Activated T-cell treated with anti-CD3 and anti-CD28 coated beads, Interleukin-2, amount 50 U/mL, for 48 hours (primary cell): ENCODE results near the gene GOLGA8S.
"Not testable (repeated sequence)": the region's sequence is repeated elsewhere in the genome, so short reads cannot be mapped to it uniquely, and the experiment has no call there.

Source experiments
- DNase-seq, 2 experiments: peaks; one replicate each; pipeline ENCODE4 v3.0.0-alpha.2; 2020

GOLGA8S gene

GRCh38 chr15:23354448-23354847, at the start of gene GOLGA8S:
GOLGA8S (plus strand) TSS chr15:23354748; CDS start chr15:23354810, 62 bp downstream.
- not testable (repeated sequence) for DNase-seq

GRCh38 chr15:23304805-23305204, 49.7 kb upstream of the GOLGA8S start:
- DNase-seq, result not testable (repeated sequence)

- not testable (repeated sequence) for DNase-seq
These were observed 48.6 kb upstream of the GOLGA8S start for GRCh38 chr15:23305921-23306320.

- not testable (repeated sequence) for DNase-seq
These were observed 43.3 kb upstream of the GOLGA8S start for GRCh38 chr15:23311233-23311632.

- not testable (repeated sequence) for DNase-seq
These were observed 20.5 kb upstream of the GOLGA8S start, which contains the start of gene GOLGA6L26 for GRCh38 chr15:23334096-23334495. GOLGA6L26 (minus strand) TSS chr15:23334196; CDS start chr15:23334135, 61 bp downstream.

- not testable (repeated sequence) for DNase-seq
These were observed 8.1 kb downstream of the GOLGA8S start for GRCh38 chr15:23362622-23363021.

- DNase-seq, result not testable (repeated sequence)
These were observed 9.7 kb downstream of the GOLGA8S start for GRCh38 chr15:23364261-23364660.

GRCh38 chr15:23370578-23370977, 16.0 kb downstream of the GOLGA8S start:
- DNase-seq, result no peak

- DNase-seq, result not testable (repeated sequence)
These were observed 16.6 kb downstream of the GOLGA8S start for GRCh38 chr15:23371134-23371533.

- DNase-seq, result not testable (repeated sequence)
These were observed 17.3 kb downstream of the GOLGA8S start for GRCh38 chr15:23371868-23372267.

- DNase-seq, result no peak
These were observed 17.7 kb downstream of the GOLGA8S start for GRCh38 chr15:23372284-23372683.

- DNase-seq, result not testable (repeated sequence)
These were observed 18.5 kb downstream of the GOLGA8S start for GRCh38 chr15:23372891-23373600.

GRCh38 chr15:23374226-23374625, 19.7 kb downstream of the GOLGA8S start:
- DNase-seq, result not testable (repeated sequence)

GRCh38 chr15:23378946-23379345, 24.4 kb downstream of the GOLGA8S start:
- DNase-seq, result not testable (repeated sequence)

- not testable (repeated sequence) for DNase-seq
These were observed 26.2 kb downstream of the GOLGA8S start for GRCh38 chr15:23380700-23381099.

- DNase-seq, result not testable (repeated sequence)
These were observed 26.6 kb downstream of the GOLGA8S start for GRCh38 chr15:23381192-23381591.

GRCh38 chr15:23384371-23384770, 29.8 kb downstream of the GOLGA8S start:
- no peak for DNase-seq

- no peak for DNase-seq
These were observed 31.4 kb downstream of the GOLGA8S start for GRCh38 chr15:23385886-23386430.

GRCh38 chr15:23387621-23388190, 33.2 kb downstream of the GOLGA8S start:
- no peak for DNase-seq

- DNase-seq, result no peak
These were observed 40.6 kb downstream of the GOLGA8S start for GRCh38 chr15:23395030-23395692.

- DNase-seq, result no peak
These were observed 41.3 kb downstream of the GOLGA8S start for GRCh38 chr15:23395832-23396231.

GRCh38 chr15:23397779-23398178, 43.2 kb downstream of the GOLGA8S start:
- no peak for DNase-seq

GRCh38 chr15:23398357-23398756, 43.8 kb downstream of the GOLGA8S start:
- DNase-seq, result not testable (repeated sequence)
